Gastrocnemius medialis (tissue), 4 donors: ENCODE results near the gene THSD4.

Experiments used
- CTCF ChIP-seq, 5 experiments: fragments of 450-650 bp in 3 of 5; fragments of 200-600 bp in 2 of 5; sonication (generic) in 2 of 5; IDR thresholded peaks in 4 of 5; conservative IDR thresholded peaks in 1 of 5; 1 replicate in 4 of 5; 2 replicates in 1 of 5; pipeline ENCODE4 v1.5.1; 2016 to 2019; ENCODE audit warnings: antibody characterized with exemption in 5 of 5, mild to moderate bottlenecking in 3 of 5, moderate library complexity in 3 of 5
- POLR2A ChIP-seq, 2 donors: fragments of 450-650 bp; IDR thresholded peaks; one replicate each; pipeline ENCODE4 v1.6.1; 2017; ENCODE audit warnings: antibody characterized with exemption in 2 of 2, mild to moderate bottlenecking in 2 of 2, moderate library complexity in 2 of 2

- TF ChIP-seq CTCF (IDR thresholded peaks at IDR 0.05 in 4 of 5, conservative IDR thresholded peaks at IDR 0.05 in 1 of 5) (no peak), POLR2A (IDR thresholded peaks at IDR 0.05) (peak in 1 of 2 donors; percentile 41)
These were observed 32.8 kb downstream of the THSD4 start for GRCh38 chr15:71148048-71148447.
